Measurements from ENCODE around the gene PROX1. TPM values are rescaled to one million over a fixed set of nuclear protein-coding genes. Genes with fewer than 3 reads are reported as not detected.
A peak's percentile ranks its signal among the peaks of the same experiment; 100 is the strongest.

Gene PROX1
- total and polyA plus RNA-seq, 3 donors from 2014 or later: 4.2 to 19.1 (median 6.5) TPM

DNA sequence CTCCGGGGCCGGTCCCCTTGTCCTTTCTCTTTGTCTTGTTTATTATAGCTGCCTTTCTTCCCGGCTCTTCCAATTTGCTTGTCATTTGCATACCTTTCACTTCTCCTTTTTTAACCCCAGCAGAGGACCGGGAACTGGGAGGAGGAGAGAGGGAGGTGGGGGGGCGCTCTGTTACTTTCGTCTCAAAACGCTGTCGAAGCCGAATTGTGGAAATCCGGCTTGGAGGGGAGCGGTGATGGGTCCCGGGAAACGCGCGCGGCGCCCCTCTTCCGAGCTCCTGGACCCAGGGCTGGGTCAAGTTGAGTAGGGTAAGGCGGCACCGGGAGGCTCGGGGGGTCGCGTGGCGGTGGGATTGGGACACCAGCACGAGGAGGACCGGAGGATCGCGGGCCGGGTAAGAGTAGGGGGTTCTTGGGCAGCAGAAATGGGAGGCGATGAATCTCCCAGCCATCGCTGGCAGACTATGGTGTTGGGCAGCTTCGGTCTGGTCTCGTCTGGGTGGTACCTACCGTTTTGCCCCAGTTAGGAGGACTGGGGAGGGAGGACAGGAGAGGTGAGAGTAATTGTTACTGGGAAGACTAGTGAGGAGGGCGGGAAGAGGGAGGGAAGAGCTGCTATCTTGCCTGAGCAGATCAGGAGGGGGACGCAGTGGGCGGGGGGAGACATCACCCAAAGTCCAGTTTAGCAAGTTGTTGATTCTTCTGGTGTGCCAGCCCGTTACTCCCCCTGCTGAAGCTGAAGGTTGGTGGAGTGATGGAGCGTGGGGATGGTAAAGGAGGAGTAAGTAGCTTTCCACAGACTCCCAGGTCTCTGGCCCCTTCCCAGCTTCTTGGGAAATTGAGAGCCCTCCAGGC, 1.5 kb downstream of the PROX1 start:
- Histone ChIP-seq H3K27ac (peak overlapping the region; percentile 88 to 90), H3K4me1 (peaks cover 13% of the 10 kb centered on the region), H3K27me3 (no peaks in the 10 kb centered on the region), H3K36me3 (ENCODE audit: low read depth, missing control alignments) (no peaks in the 10 kb centered on the region), H3K9me3 (no peaks in the 10 kb centered on the region), H3K4me3 (peak overlapping the region; percentile 55 to 71)
- no peak for TF ChIP-seq POLR2A (IDR thresholded peaks at IDR 0.05)
- TF ChIP-seq, protein P1, sequence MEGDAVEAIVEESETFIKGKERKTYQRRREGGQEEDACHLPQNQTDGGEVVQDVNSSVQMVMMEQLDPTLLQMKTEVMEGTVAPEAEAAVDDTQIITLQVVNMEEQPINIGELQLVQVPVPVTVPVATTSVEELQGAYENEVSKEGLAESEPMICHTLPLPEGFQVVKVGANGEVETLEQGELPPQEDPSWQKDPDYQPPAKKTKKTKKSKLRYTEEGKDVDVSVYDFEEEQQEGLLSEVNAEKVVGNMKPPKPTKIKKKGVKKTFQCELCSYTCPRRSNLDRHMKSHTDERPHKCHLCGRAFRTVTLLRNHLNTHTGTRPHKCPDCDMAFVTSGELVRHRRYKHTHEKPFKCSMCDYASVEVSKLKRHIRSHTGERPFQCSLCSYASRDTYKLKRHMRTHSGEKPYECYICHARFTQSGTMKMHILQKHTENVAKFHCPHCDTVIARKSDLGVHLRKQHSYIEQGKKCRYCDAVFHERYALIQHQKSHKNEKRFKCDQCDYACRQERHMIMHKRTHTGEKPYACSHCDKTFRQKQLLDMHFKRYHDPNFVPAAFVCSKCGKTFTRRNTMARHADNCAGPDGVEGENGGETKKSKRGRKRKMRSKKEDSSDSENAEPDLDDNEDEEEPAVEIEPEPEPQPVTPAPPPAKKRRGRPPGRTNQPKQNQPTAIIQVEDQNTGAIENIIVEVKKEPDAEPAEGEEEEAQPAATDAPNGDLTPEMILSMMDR (IDR thresholded peaks at IDR 0.05): no peak
- peak; percentile 30 for DNase-seq
- 2 to 3% methylated on average over 20 to 39 of the region's 39 CpGs for WGBS, 2 donors
- intact Hi-C loops (cut with DNase I; ENCODE audit: low total_unique reads): no loop called here

DNA sequence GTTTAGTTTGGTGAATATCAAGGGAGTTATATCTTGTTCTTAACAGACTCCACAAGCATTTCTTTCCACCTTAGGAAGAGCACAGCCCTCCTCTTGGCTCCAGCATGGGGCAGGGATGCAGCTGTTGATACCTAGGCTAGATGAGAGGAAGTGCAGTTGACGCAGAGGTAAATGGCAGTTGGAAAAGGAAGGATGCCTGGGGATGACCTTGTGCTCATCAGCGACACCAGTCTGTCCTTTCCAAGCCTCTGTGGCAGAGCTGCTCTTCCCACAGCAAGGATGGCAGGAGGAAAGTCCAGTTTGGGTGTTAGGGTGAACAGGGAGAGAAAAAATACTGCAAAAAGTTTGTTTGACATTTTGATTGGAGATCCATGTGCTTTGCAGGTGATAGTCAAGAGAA, 6.2 kb downstream of the PROX1 start:
- Histone ChIP-seq H3K27ac (no peak overlapping the region), H3K27me3 (no peaks in the 10 kb centered on the region), H3K4me3 (no peak overlapping the region), H3K4me1 (peaks cover 10% of the 10 kb centered on the region), H3K36me3 (ENCODE audit: low read depth, missing control alignments) (no peaks in the 10 kb centered on the region), H3K9me3 (no peaks in the 10 kb centered on the region)
- 70 to 76% methylated on average over 2 of the region's 2 CpGs for WGBS, 2 donors
- intact Hi-C loops (cut with DNase I; ENCODE audit: low total_unique reads): no loop called here
- TF ChIP-seq POLR2A (IDR thresholded peaks at IDR 0.05): no peak
- TF ChIP-seq, protein P1 (IDR thresholded peaks at IDR 0.05): no peak
- DNase-seq: no peak

DNA sequence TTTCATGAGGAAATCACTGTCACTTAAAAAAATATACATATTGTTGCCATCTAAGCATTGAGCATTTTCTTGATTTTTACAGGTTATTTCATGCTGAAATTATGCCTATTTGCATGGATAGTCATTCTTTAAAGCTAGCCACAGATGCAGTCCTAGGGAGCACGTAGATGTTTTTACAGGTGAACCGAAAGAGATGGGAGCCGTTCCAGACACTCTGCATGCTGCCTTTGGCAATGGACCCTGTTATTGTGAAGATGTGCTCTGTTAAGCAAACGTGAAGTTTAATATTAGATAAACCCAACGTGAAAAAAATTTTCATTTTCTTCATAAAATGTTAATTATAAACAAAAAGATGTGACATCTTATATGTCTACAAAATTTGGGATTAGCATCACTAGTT, 7.1 kb downstream of the PROX1 start:
- no peaks in the 10 kb centered on the region for H3K9me3 ChIP-seq
- intact Hi-C loops (cut with DNase I; ENCODE audit: low total_unique reads): no loop called here
- H3K27me3 ChIP-seq: no peaks in the 10 kb centered on the region
- TF ChIP-seq, protein P1 (IDR thresholded peaks at IDR 0.05): no peak
- no peak for TF ChIP-seq POLR2A (IDR thresholded peaks at IDR 0.05)
- 79 to 81% methylated on average over 5 of the region's 5 CpGs for WGBS, 2 donors
- H3K27ac ChIP-seq: no peak overlapping the region
- no peak overlapping the region for H3K4me3 ChIP-seq
- H3K4me1 ChIP-seq: peaks cover 5% of the 10 kb centered on the region
- no peak for DNase-seq
- no peaks in the 10 kb centered on the region for H3K36me3 ChIP-seq (ENCODE audit: low read depth, missing control alignments)

DNA sequence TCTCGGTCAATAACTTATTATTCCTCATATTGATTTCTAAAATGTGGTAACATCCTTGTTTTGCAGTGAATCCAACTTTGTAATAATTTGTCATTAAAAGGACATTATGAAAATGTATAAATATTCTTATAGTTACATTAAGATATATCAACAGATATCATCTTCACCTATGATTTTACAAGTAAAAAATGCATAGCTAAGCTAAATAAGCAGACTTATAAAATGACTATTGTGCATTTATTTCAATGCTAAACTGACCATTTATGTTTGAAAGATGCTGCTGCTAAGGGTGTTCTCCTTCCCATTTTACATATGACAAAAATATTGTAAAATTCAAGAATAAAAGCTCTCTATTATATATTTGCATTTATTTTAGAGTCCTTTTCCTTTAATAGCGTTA, 7.8 kb downstream of the PROX1 start:
- no peaks in the 10 kb centered on the region for H3K9me3 ChIP-seq
- no peak for DNase-seq
- 78 to 83% methylated on average over 2 of the region's 2 CpGs for WGBS, 2 donors
- no peak overlapping the region for H3K27ac ChIP-seq
- H3K4me3 ChIP-seq: no peak overlapping the region
- TF ChIP-seq POLR2A (IDR thresholded peaks at IDR 0.05): no peak
- TF ChIP-seq, protein P1 (IDR thresholded peaks at IDR 0.05): no peak
- intact Hi-C loops (cut with DNase I; ENCODE audit: low total_unique reads): no loop called here
- peaks cover 5% of the 10 kb centered on the region for H3K4me1 ChIP-seq
- H3K36me3 ChIP-seq (ENCODE audit: low read depth, missing control alignments): no peaks in the 10 kb centered on the region
- H3K27me3 ChIP-seq: no peaks in the 10 kb centered on the region

All from testis (tissue), 3 donors.